Mammary microvascular endothelial cell (primary cell): ENCODE results near the gene HNF1A. TPM values are rescaled to one million over a fixed set of nuclear protein-coding genes. Genes with fewer than 3 reads are reported as not detected.

Experiments
- total RNA-seq: library from RNA; depleted of rRNA; stranded (reverse); fragments of >200 nt; gene quantifications from 2 replicates; pipeline ENCODE4 v1.2.3, GENCODE V29; 2015

HNF1A gene, protein sequence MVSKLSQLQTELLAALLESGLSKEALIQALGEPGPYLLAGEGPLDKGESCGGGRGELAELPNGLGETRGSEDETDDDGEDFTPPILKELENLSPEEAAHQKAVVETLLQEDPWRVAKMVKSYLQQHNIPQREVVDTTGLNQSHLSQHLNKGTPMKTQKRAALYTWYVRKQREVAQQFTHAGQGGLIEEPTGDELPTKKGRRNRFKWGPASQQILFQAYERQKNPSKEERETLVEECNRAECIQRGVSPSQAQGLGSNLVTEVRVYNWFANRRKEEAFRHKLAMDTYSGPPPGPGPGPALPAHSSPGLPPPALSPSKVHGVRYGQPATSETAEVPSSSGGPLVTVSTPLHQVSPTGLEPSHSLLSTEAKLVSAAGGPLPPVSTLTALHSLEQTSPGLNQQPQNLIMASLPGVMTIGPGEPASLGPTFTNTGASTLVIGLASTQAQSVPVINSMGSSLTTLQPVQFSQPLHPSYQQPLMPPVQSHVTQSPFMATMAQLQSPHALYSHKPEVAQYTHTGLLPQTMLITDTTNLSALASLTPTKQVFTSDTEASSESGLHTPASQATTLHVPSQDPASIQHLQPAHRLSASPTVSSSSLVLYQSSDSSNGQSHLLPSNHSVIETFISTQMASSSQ
- not detected in 2 replicates for total RNA-seq

GRCh38 chr12:120978296-120979219 is at the start of gene HNF1A:
Gene HNF1A, plus strand, starts transcription at chr12:120978543. Its CDS starts 226 bp downstream, at chr12:120978769.

GRCh38 chr12:121015825-121016766 is 37.8 kb downstream of the HNF1A start, which contains the start of gene C12orf43:
Gene C12orf43, minus strand, starts transcription at chr12:121016487. Its CDS starts 13 bp downstream, at chr12:121016474.

GRCh38 chr12:121038861-121039668 is 60.7 kb downstream of the HNF1A start, which contains the start of gene OASL:
Gene OASL, minus strand, starts transcription at chr12:121039246. Its CDS starts 275 bp downstream, at chr12:121038971.

Other genes with a start within 250 kb of the HNF1A start
- gene SPPL3, start 74.2 kb upstream of the HNF1A start, total RNA-seq = 10.2 and 12.0 TPM in 2 replicates
- gene C12orf43, start 37.9 kb downstream of the HNF1A start, total RNA-seq = 17.4 and 20.2 TPM in 2 replicates
- 7.7 and 11.3 TPM in 2 replicates for gene OASL, start 60.7 kb downstream of the HNF1A start, total RNA-seq
- 3.6 and 6.9 TPM in 2 replicates for gene P2RX7, start 154.3 kb downstream of the HNF1A start, total RNA-seq
- gene P2RX4, start 231.6 kb downstream of the HNF1A start, total RNA-seq = 196 and 245 TPM in 2 replicates